ENCODE measurements around the gene NRF1. TPM values are rescaled to one million over a fixed set of nuclear protein-coding genes. Genes with fewer than 3 reads are reported as not detected.

NRF1 gene
- total RNA-seq, 1 donor: 14.0 TPM

- TF ChIP-seq CTCF (IDR thresholded peaks at IDR 0.05; ENCODE audit: insufficient read depth, low read length): no peak
- DNase-seq (ENCODE audit: low read depth): no peak
- no peak overlapping the region for H3K4me3 ChIP-seq (ENCODE audit: low read depth, low read length)
Measured at GRCh38 chr7:129767120-129768015, 155.8 kb downstream of the NRF1 start.

- no peak overlapping the region for H3K4me3 ChIP-seq (ENCODE audit: low read depth, low read length)
- DNase-seq (ENCODE audit: low read depth): no peak
- no peak for TF ChIP-seq CTCF (IDR thresholded peaks at IDR 0.05; ENCODE audit: insufficient read depth, low read length)
Measured at GRCh38 chr7:129768614-129769399, 157.3 kb downstream of the NRF1 start.

- H3K4me3 ChIP-seq (ENCODE audit: low read depth, low read length): no peak overlapping the region
- TF ChIP-seq CTCF (IDR thresholded peaks at IDR 0.05; ENCODE audit: insufficient read depth, low read length): no peak
- DNase-seq (ENCODE audit: low read depth): no peak
Measured at GRCh38 chr7:129769400-129769774, 157.9 kb downstream of the NRF1 start.

GRCh38 chr7:129769866-129770808, 158.6 kb downstream of the NRF1 start:
- no peak for TF ChIP-seq CTCF (IDR thresholded peaks at IDR 0.05; ENCODE audit: insufficient read depth, low read length)
- no peak for DNase-seq (ENCODE audit: low read depth)
- no peak overlapping the region for H3K4me3 ChIP-seq (ENCODE audit: low read depth, low read length)

GRCh38 chr7:129771201-129771927, 159.8 kb downstream of the NRF1 start:
- H3K4me3 ChIP-seq (ENCODE audit: low read depth, low read length): no peak overlapping the region
- no peak for DNase-seq (ENCODE audit: low read depth)
- TF ChIP-seq CTCF (IDR thresholded peaks at IDR 0.05; ENCODE audit: insufficient read depth, low read length): no peak
